ENCODE results near the gene FOXL3.

The FOXL3 gene

DNA sequence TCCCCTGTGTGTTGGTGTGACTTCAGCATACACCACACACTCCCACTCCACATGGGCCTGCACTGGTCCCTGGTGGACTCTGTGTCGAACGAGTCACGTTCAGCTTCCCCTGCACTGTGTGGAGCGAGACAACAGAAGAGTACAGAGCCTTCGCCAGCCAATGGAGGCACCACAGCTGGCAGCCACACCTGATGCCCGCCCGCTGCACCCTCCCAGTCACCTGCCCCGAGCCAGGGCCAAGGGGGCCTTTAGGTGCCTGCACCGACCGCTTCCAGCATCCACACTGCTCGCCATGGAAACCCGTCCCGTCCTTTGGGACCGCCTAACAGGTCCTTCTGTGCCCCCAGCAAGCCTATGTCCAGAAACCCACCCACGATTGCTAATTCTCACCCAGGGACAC lies 9.2 kb downstream of the FOXL3 start:
- no peak for TF ChIP-seq EZH2 (IDR thresholded peaks at IDR 0.05; ENCODE audit: borderline replicate concordance, low read depth, low read length, severe bottlenecking)
- TF ChIP-seq, protein P1, sequence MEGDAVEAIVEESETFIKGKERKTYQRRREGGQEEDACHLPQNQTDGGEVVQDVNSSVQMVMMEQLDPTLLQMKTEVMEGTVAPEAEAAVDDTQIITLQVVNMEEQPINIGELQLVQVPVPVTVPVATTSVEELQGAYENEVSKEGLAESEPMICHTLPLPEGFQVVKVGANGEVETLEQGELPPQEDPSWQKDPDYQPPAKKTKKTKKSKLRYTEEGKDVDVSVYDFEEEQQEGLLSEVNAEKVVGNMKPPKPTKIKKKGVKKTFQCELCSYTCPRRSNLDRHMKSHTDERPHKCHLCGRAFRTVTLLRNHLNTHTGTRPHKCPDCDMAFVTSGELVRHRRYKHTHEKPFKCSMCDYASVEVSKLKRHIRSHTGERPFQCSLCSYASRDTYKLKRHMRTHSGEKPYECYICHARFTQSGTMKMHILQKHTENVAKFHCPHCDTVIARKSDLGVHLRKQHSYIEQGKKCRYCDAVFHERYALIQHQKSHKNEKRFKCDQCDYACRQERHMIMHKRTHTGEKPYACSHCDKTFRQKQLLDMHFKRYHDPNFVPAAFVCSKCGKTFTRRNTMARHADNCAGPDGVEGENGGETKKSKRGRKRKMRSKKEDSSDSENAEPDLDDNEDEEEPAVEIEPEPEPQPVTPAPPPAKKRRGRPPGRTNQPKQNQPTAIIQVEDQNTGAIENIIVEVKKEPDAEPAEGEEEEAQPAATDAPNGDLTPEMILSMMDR (IDR thresholded peaks at IDR 0.05; ENCODE audit: borderline replicate concordance, extremely low read depth, low read length, poor library complexity, severe bottlenecking): no peak
- no peaks in the 10 kb centered on the region; the same call in 1 of the 2 replicates for H4K20me1 ChIP-seq (ENCODE audit: insufficient read depth, low read length)
- H3K27ac ChIP-seq (ENCODE audit: low read length): no peak overlapping the region
- ATAC-seq (ENCODE audit: insufficient read depth, low read depth) (no peak), DNase-seq (no peak)
- no peak overlapping the region for H2AFZ ChIP-seq (ENCODE audit: low read depth, low read length)
- H3K4me1 ChIP-seq (ENCODE audit: insufficient read depth, low read length): no peaks in the 10 kb centered on the region
- no peaks in the 10 kb centered on the region for H3K79me2 ChIP-seq (ENCODE audit: insufficient read depth, low read length)
- H3K4me3 ChIP-seq (ENCODE audit: low read depth in 1 of 2, low read length in 2 of 2): no peak overlapping the region
- H3K9ac ChIP-seq (ENCODE audit: low read depth, low read length): no peak overlapping the region
- H3K27me3 ChIP-seq (ENCODE audit: insufficient read depth, low read length, poor library complexity): no peaks in the 10 kb centered on the region
- H3K36me3 ChIP-seq (ENCODE audit: insufficient read depth, low read length): no peaks in the 10 kb centered on the region
- no peaks in the 10 kb centered on the region for H3K9me3 ChIP-seq (ENCODE audit: insufficient read depth, low read length, severe bottlenecking)
- no peak overlapping the region for H3K4me2 ChIP-seq (ENCODE audit: insufficient read depth, low read length)

DNA sequence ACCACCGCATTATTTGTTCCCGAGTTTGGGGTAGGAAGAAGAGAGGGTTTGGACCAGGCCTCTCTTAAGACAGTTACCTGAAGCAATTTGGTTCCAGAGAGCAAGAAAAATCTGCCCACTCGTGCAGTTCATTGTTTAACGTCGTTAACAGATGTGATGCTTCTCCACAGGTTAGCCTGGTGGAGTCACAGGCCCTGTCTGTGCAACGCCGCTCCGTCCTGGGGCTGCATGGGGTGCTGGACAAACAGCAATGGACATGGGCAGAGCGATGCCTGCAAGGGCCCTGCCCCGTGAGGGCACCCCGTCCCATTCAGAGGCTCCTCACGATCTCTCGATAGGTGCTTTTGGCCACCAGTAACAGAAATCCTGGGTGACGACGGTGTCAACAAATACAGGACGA lies 9.7 kb downstream of the FOXL3 start:
- Histone ChIP-seq H3K27me3 (ENCODE audit: insufficient read depth, low read length, poor library complexity) (no peaks in the 10 kb centered on the region), H3K9me3 (ENCODE audit: insufficient read depth, low read length, severe bottlenecking) (no peaks in the 10 kb centered on the region), H3K36me3 (ENCODE audit: insufficient read depth, low read length) (no peaks in the 10 kb centered on the region), H4K20me1 (ENCODE audit: insufficient read depth, low read length) (no peaks in the 10 kb centered on the region; the same call in 1 of the 2 replicates), H3K79me2 (ENCODE audit: insufficient read depth, low read length) (no peaks in the 10 kb centered on the region), H3K4me2 (ENCODE audit: insufficient read depth, low read length) (no peak overlapping the region), H2AFZ (ENCODE audit: low read depth, low read length) (no peak overlapping the region), H3K4me3 (ENCODE audit: low read depth in 1 of 2, low read length in 2 of 2) (no peak overlapping the region), H3K27ac (ENCODE audit: low read length) (no peak overlapping the region), H3K9ac (ENCODE audit: low read depth, low read length) (no peak overlapping the region), H3K4me1 (ENCODE audit: insufficient read depth, low read length) (no peaks in the 10 kb centered on the region)
- no peak for TF ChIP-seq EZH2 (IDR thresholded peaks at IDR 0.05; ENCODE audit: borderline replicate concordance, low read depth, low read length, severe bottlenecking)
- TF ChIP-seq, protein P1 (IDR thresholded peaks at IDR 0.05; ENCODE audit: borderline replicate concordance, extremely low read depth, low read length, poor library complexity, severe bottlenecking): no peak
- no peak for DNase-seq
- no peak for ATAC-seq (ENCODE audit: insufficient read depth, low read depth)

DNA sequence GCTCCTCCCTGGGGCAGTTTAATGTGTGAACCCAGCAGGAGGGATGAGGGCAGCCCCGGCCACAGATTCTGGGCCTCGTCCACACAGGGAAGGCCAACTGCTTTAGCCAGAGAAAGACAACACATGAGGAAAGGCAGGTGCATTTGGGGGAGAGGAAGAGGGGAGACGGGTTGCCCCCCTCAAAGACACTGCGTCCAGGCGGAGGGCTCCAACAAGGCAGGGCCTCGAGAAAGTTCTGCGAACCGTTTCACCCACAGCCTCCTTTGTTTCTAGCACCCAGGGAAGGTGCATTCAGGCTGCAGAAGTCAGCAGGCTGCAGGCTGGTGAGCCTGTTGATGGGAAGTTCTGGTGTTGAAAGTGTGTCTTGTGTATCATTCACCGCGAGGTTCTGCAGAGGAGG lies 10.1 kb downstream of the FOXL3 start:
- DNase-seq (no peak), ATAC-seq (ENCODE audit: insufficient read depth, low read depth) (no peak)
- Histone ChIP-seq H3K4me2 (ENCODE audit: insufficient read depth, low read length) (no peak overlapping the region), H3K27ac (ENCODE audit: low read length) (no peak overlapping the region), H3K27me3 (ENCODE audit: insufficient read depth, low read length, poor library complexity) (no peaks in the 10 kb centered on the region), H3K79me2 (ENCODE audit: insufficient read depth, low read length) (no peaks in the 10 kb centered on the region), H2AFZ (ENCODE audit: low read depth, low read length) (no peak overlapping the region), H3K4me1 (ENCODE audit: insufficient read depth, low read length) (no peaks in the 10 kb centered on the region), H3K9me3 (ENCODE audit: insufficient read depth, low read length, severe bottlenecking) (no peaks in the 10 kb centered on the region), H3K9ac (ENCODE audit: low read depth, low read length) (no peak overlapping the region), H3K36me3 (ENCODE audit: insufficient read depth, low read length) (no peaks in the 10 kb centered on the region), H3K4me3 (ENCODE audit: low read depth in 1 of 2, low read length in 2 of 2) (no peak overlapping the region), H4K20me1 (ENCODE audit: insufficient read depth, low read length) (no peaks in the 10 kb centered on the region; the same call in 1 of the 2 replicates)
- no peak for TF ChIP-seq EZH2 (IDR thresholded peaks at IDR 0.05; ENCODE audit: borderline replicate concordance, low read depth, low read length, severe bottlenecking)

DNA sequence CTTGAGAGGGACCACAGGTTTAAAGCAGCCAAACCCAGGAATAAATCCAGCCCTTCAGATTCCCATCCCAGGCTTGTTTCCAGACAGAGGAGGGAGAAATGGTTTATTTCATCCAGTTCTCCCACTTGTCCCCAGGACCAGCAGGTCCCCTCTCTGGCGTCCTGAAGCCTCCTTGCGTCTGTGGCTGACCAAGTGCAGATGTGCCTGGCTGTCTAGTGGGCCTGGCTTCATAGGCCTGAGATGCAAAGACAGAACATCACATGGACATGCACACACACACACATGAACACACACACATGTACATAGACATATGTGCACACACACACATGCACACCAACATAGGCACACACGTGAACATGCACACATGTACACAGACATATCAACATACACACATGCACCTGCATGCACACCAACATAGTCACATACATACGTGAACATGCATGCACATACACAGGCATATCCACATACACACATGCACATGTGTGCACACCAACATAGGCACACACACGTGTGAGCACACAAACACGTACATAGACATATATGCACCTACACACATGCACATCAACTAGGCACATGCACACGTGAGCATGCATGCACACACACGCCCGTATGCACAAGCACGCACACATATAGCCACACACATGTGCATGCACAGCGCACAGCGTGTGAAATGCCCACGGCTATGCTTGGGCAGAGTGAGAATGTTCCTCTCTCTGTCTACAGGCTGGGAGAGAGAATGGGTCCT lies 10.7 kb downstream of the FOXL3 start:
- ATAC-seq (ENCODE audit: insufficient read depth, low read depth) (no peak), DNase-seq (no peak)
- no peak overlapping the region for H3K4me3 ChIP-seq (ENCODE audit: low read depth in 1 of 2, low read length in 2 of 2)
- no peak overlapping the region for H3K27ac ChIP-seq (ENCODE audit: low read length)
- no peaks in the 10 kb centered on the region for H3K27me3 ChIP-seq (ENCODE audit: insufficient read depth, low read length, poor library complexity)
- no peak overlapping the region for H2AFZ ChIP-seq (ENCODE audit: low read depth, low read length)
- H3K4me1 ChIP-seq (ENCODE audit: insufficient read depth, low read length): no peaks in the 10 kb centered on the region
- H3K36me3 ChIP-seq (ENCODE audit: insufficient read depth, low read length): no peaks in the 10 kb centered on the region
- H3K4me2 ChIP-seq (ENCODE audit: insufficient read depth, low read length): no peak overlapping the region
- no peak overlapping the region for H3K9ac ChIP-seq (ENCODE audit: low read depth, low read length)
- no peaks in the 10 kb centered on the region for H3K79me2 ChIP-seq (ENCODE audit: insufficient read depth, low read length)
- TF ChIP-seq, protein P1 (IDR thresholded peaks at IDR 0.05; ENCODE audit: borderline replicate concordance, extremely low read depth, low read length, poor library complexity, severe bottlenecking): no peak
- no peak for TF ChIP-seq EZH2 (IDR thresholded peaks at IDR 0.05; ENCODE audit: borderline replicate concordance, low read depth, low read length, severe bottlenecking)
- no peaks in the 10 kb centered on the region; the same call in 1 of the 2 replicates for H4K20me1 ChIP-seq (ENCODE audit: insufficient read depth, low read length)
- no peaks in the 10 kb centered on the region for H3K9me3 ChIP-seq (ENCODE audit: insufficient read depth, low read length, severe bottlenecking)
